CD4-positive, alpha-beta memory T cell (primary cell): Measurements from ENCODE around the gene SERP2. TPM values are rescaled to one million over a fixed set of nuclear protein-coding genes. Genes with fewer than 3 reads are reported as not detected.

Experiments used
- CTCF ChIA-PET: fragments of 350-600 bp; sonication (Branson Sonifier 250); formaldehyde crosslinking; loops from one replicate; lab custom pipeline; 2021; ENCODE audit warnings: inconsistent platforms; ENCODE audit not compliant: partially characterized antibody; lab: Charles Lee
- POLR2A ChIA-PET: fragments of 350-600 bp; sonication (Branson Sonifier 250); formaldehyde crosslinking; loops from one replicate; lab custom pipeline; 2021; ENCODE audit not compliant: partially characterized antibody; lab: Charles Lee
- DNase-seq, 5 donors: peaks; one replicate each; pipeline versions ENCODE4 v3.0.0 to v3.0.0-alpha.2; 2020 to 2022; ENCODE audit warnings: mixed read lengths in 1 of 5
- H3K27ac ChIP-seq: one replicate; pipeline ENCODE4 v1.7.0; 2013; ENCODE audit warnings: low read depth, low read length
- H3K27me3 ChIP-seq: 2 replicates; pipeline ENCODE4 v1.7.0; 2013; ENCODE audit warnings: mild to moderate bottlenecking, low read length, moderate library complexity; ENCODE audit not compliant: insufficient read depth
- H3K36me3 ChIP-seq: 2 replicates; pipeline ENCODE4 v1.7.0; 2013; ENCODE audit warnings: mild to moderate bottlenecking, low read length, moderate library complexity; ENCODE audit not compliant: insufficient read depth
- H3K4me1 ChIP-seq: 2 replicates; pipeline ENCODE4 v1.7.0; 2013; ENCODE audit warnings: mild to moderate bottlenecking, low read length, moderate library complexity; ENCODE audit not compliant: insufficient read depth
- H3K4me3 ChIP-seq, 2 donors: one replicate each; pipeline ENCODE4 v1.7.0; 2013; ENCODE audit warnings: low read length in 2 of 2, mild to moderate bottlenecking in 1 of 2
- H3K9me3 ChIP-seq, 2 donors: one replicate each; pipeline ENCODE4 v1.7.0; 2013; ENCODE audit warnings: low read length in 2 of 2, control low read depth in 1 of 2; ENCODE audit not compliant: control insufficient read depth in 1 of 2
- H3K27ac Mint-ChIP-seq, 7 donors: one replicate each; pipeline ENCODE4 v1.8.0; 2020 to 2021; ENCODE audit warnings: mixed read lengths in 7 of 7, mild to moderate bottlenecking in 6 of 7, inconsistent platforms in 3 of 7, moderate library complexity in 3 of 7
- H3K27me3 Mint-ChIP-seq, 2 donors: one replicate each; pipeline ENCODE4 v1.8.0; 2020 to 2021; ENCODE audit warnings: mixed read lengths in 2 of 2
- H3K36me3 Mint-ChIP-seq, 2 donors: one replicate each; pipeline ENCODE4 v1.8.0; 2020 to 2021; ENCODE audit warnings: mixed read lengths in 2 of 2, inconsistent platforms in 1 of 2, mild to moderate bottlenecking in 1 of 2
- H3K4me1 Mint-ChIP-seq, 4 donors: one replicate each; pipeline ENCODE4 v1.8.0; 2020 to 2021; ENCODE audit warnings: mixed read lengths in 4 of 4, mild to moderate bottlenecking in 1 of 4
- H3K4me3 Mint-ChIP-seq, 8 donors: one replicate each; pipeline ENCODE4 v1.8.0; 2020 to 2021; ENCODE audit warnings: mixed read lengths in 8 of 8, mild to moderate bottlenecking in 7 of 8, moderate library complexity in 6 of 8, inconsistent platforms in 3 of 8
- H3K9me3 Mint-ChIP-seq, 8 donors: one replicate each; pipeline ENCODE4 v1.8.0; 2020 to 2021; ENCODE audit warnings: mixed read lengths in 8 of 8, mild to moderate bottlenecking in 5 of 8, inconsistent platforms in 3 of 8, moderate library complexity in 1 of 8
- intact Hi-C: fragments of 100-400 bp; cut with micrococcal nuclease; formaldehyde crosslinking; loops from one replicate; pipeline ENCODE4 v1.15.1; 2023
- polyA plus RNA-seq, 2 donors: library from polyadenylated mRNA; unstranded; fragments of 300-500 nt; fragmentation: Illumina TruSeq; gene quantifications; one replicate each; pipeline ENCODE4 v1.2.3, GENCODE V29; 2021
- total RNA-seq, 2 experiments: library from RNA; stranded (reverse); gene quantifications; one replicate each; pipeline ENCODE4 v1.2.3, GENCODE V29; 2021

SERP2 gene
- total and polyA plus RNA-seq, 4 experiments from 2014 or later = not detected

DNA sequence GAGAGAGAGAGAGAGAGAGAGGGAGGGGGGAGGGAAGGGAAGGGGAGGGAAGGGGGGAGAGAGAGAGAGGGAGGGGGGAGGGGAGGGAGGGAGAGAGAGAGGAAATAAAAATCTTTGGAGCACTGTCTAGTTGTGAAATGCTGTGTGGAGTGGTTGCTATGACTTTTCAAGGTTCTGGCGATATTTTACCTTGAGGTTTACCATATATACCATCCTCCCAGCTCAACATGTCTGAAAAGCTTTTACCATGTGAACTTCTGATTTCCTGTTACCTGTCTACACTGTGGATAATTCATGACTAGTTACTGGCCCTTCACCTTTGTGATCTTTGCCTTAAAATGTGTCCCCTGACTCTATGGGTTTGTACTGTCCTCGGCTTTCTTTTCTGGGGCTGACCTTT is 38.2 kb downstream of the SERP2 start:
- ChIA-PET CTCF (interaction anchor here (0.6 kb wide), 1 partner anchor 135 kb away, joined by 3 read pairs; no protein-coding TSS in a partner anchor), POLR2A (no interaction called here)
- Histone ChIP-seq H3K27me3 (no peaks in the 10 kb centered on the region), H3K9me3 (no peaks in the 10 kb centered on the region), H3K4me3 (no peak overlapping the region), H3K4me1 (no peaks in the 10 kb centered on the region), H3K27ac (no peak overlapping the region), H3K36me3 (no peaks in the 10 kb centered on the region)
- Mint-ChIP-seq H3K4me3 (no peak overlapping the region), H3K27me3 (peaks cover 6% of the 10 kb centered on the region in 2 donors), H3K27ac (no peak overlapping the region), H3K36me3 (no peaks in the 10 kb centered on the region), H3K9me3 (no peaks in the 10 kb centered on the region), H3K4me1 (peaks cover 0 to 1% (median 0%) of the 10 kb centered on the region in 4 donors)
- intact Hi-C loops = no loop called here
- no peak for DNase-seq

DNA sequence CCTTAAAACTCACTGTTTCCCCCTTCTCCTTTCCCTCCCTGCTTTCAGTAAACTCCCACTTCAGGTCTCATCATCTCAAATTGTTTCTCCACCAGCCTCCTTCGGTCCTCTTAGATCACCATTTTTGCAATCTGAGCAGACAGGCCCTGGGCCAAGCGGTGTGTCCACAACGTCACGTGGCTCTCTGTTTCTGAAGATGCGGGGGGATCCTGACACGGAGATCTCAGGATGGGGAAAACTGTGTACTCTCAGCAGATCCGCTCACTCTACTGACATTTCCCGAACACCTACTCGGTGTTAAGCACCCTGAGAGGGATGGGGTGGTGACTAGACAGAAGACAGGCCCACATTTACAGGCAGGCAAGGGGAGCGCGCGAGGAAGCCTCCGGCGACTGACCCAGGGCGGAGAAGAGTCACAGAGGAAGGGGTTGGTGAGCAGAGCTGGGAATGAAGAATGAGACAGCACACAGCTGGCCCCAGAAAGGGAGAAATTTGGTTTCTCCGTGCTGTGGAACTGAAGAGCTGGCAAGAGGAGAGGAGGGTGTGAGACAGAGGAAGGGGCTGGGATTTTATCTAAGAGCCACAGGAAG is 38.8 kb downstream of the SERP2 start:
- Histone ChIP-seq H3K4me1 (no peaks in the 10 kb centered on the region), H3K27ac (no peak overlapping the region), H3K27me3 (no peaks in the 10 kb centered on the region), H3K9me3 (no peaks in the 10 kb centered on the region), H3K36me3 (no peaks in the 10 kb centered on the region), H3K4me3 (no peak overlapping the region)
- peaks cover 0 to 1% (median 0%) of the 10 kb centered on the region in 4 donors for H3K4me1 Mint-ChIP-seq
- DNase-seq = no peak
- ChIA-PET CTCF (no interaction called here), POLR2A (no interaction called here)
- H3K27me3 Mint-ChIP-seq = peaks cover 4 to 6% of the 10 kb centered on the region in 2 donors
- peak overlapping the region in 1 of 8 donors; percentile 48 for H3K4me3 Mint-ChIP-seq
- no peaks in the 10 kb centered on the region for H3K36me3 Mint-ChIP-seq
- H3K9me3 Mint-ChIP-seq = no peaks in the 10 kb centered on the region
- H3K27ac Mint-ChIP-seq = no peak overlapping the region
- intact Hi-C loops = no loop called here

DNA sequence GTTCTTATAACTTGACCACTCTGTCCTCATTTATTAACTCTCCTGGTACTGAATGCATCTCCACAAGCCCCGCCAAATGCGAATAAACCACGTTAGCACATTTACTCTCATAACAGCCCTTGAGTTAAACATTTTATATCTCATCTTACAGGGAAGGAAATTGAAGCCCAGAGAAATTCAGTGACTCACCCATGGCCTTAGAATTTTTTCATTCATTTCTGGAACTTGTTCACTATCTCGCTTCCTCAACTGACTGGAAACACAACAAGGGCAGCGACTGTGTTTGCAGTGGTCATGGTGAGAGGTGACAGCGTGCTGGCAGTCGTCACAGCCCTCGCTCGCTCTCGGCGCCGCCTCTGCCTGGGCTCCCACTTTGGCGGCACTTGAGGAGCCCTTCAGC is 39.5 kb downstream of the SERP2 start:
- peaks cover 0 to 1% (median 0%) of the 10 kb centered on the region in 4 donors for H3K4me1 Mint-ChIP-seq
- H3K36me3 Mint-ChIP-seq = no peaks in the 10 kb centered on the region
- no peak overlapping the region for H3K27ac Mint-ChIP-seq
- no peak for DNase-seq
- no peaks in the 10 kb centered on the region for H3K27me3 ChIP-seq
- peaks cover 4 to 6% of the 10 kb centered on the region in 2 donors for H3K27me3 Mint-ChIP-seq
- H3K36me3 ChIP-seq = no peaks in the 10 kb centered on the region
- no peaks in the 10 kb centered on the region for H3K9me3 Mint-ChIP-seq
- ChIA-PET CTCF (no interaction called here), POLR2A (no interaction called here)
- H3K4me3 ChIP-seq = no peak overlapping the region
- no peak overlapping the region for H3K4me3 Mint-ChIP-seq
- no peak overlapping the region for H3K27ac ChIP-seq
- H3K4me1 ChIP-seq = no peaks in the 10 kb centered on the region
- no peaks in the 10 kb centered on the region for H3K9me3 ChIP-seq
- intact Hi-C loops = no loop called here

DNA sequence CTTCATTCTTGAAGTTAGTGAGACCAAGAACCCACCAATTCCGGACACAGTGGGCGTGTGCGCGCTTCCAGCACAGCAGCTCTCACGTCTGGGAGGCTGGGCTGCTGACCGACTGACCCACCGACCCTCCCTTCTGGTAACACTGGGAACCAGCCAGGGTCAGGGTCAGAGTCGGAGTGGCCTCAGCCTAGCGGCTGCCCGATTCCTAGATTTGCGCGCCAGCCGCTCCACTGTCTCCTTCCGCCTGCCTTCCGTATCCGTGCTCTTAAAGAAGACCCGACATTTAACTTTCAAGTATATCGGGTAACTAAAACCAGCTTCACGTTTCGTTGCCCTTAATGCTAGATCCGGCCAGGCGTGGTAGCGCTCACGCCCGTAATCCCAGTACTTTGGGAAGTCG is 41.1 kb downstream of the SERP2 start:
- intact Hi-C loops = no loop called here
- H3K9me3 Mint-ChIP-seq = no peaks in the 10 kb centered on the region
- no peaks in the 10 kb centered on the region for H3K4me1 ChIP-seq
- H3K36me3 ChIP-seq = no peaks in the 10 kb centered on the region
- H3K4me3 ChIP-seq = no peak overlapping the region
- H3K27me3 Mint-ChIP-seq = peaks cover 1 to 6% of the 10 kb centered on the region in 2 donors
- peak overlapping the region in 1 of 8 donors; percentile 24 for H3K4me3 Mint-ChIP-seq
- ChIA-PET POLR2A (no interaction called here), CTCF (interaction anchor here (0.6 kb wide), 1 partner anchor 369 kb away, joined by 3 read pairs; no protein-coding TSS in a partner anchor)
- no peaks in the 10 kb centered on the region for H3K27me3 ChIP-seq
- no peak for DNase-seq
- peaks cover 0 to 1% (median 0%) of the 10 kb centered on the region in 4 donors for H3K4me1 Mint-ChIP-seq
- H3K27ac Mint-ChIP-seq = no peak overlapping the region
- no peaks in the 10 kb centered on the region for H3K9me3 ChIP-seq
- H3K36me3 Mint-ChIP-seq = no peaks in the 10 kb centered on the region
- no peak overlapping the region for H3K27ac ChIP-seq

DNA sequence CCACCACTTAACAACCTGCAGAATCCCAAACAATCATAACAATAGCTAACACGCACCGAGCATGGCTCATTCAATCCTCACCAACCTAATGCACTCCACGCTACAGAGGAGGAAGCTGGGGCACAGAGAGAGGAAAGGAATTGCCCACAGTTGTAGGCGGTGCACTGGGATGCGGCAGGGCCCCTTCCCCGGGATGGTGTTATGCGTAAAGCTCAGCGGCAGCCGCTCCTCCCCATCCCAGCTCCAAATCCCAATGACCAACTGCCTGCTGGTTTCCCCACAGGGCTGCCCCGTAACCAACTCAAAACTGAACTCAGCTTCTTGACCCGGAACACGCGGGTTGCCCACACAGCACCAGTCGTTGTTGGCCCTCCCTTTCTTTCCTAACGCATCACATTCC is 42.2 kb downstream of the SERP2 start:
- ChIA-PET CTCF (no interaction called here), POLR2A (no interaction called here)
- intact Hi-C loops = no loop called here
- Histone ChIP-seq H3K4me1 (no peaks in the 10 kb centered on the region), H3K9me3 (no peaks in the 10 kb centered on the region), H3K36me3 (no peaks in the 10 kb centered on the region), H3K4me3 (no peak overlapping the region), H3K27ac (no peak overlapping the region), H3K27me3 (no peaks in the 10 kb centered on the region)
- Mint-ChIP-seq H3K36me3 (no peaks in the 10 kb centered on the region), H3K27ac (no peak overlapping the region), H3K27me3 (peaks cover under 1 to 2% of the 10 kb centered on the region in 2 donors), H3K4me1 (peaks cover 0 to 1% (median 0%) of the 10 kb centered on the region in 4 donors), H3K4me3 (no peak overlapping the region), H3K9me3 (no peaks in the 10 kb centered on the region)
- DNase-seq = no peak

DNA sequence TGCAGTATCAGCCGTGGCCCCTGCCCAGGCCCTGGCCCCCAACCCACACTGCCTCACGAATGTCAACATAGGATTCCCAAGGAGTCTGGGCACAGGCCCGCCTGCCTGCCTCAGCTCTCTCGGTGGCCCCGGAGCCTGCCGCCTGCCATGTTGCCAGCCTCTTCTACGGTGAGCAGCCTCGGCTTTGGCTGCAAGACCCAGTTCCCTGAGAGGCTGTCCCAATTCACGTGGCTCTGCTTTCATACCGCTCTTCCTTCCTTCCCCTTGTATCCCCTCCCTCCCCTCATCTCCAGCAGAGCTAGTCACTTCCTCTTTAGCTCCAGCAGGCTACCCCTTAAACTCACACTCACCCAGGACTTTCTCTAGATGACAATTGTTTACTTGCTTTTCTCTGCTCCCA is 42.7 kb downstream of the SERP2 start:
- Mint-ChIP-seq H3K27me3 (peaks cover 1 to 2% of the 10 kb centered on the region in 2 donors), H3K4me1 (peaks cover 0 to 1% (median 0%) of the 10 kb centered on the region in 4 donors), H3K9me3 (no peaks in the 10 kb centered on the region), H3K4me3 (no peak overlapping the region), H3K36me3 (no peaks in the 10 kb centered on the region), H3K27ac (no peak overlapping the region)
- ChIA-PET CTCF (no interaction called here), POLR2A (no interaction called here)
- H3K4me3 ChIP-seq = no peak overlapping the region
- DNase-seq = no peak
- no peaks in the 10 kb centered on the region for H3K9me3 ChIP-seq
- H3K27me3 ChIP-seq = no peaks in the 10 kb centered on the region
- H3K27ac ChIP-seq = no peak overlapping the region
- H3K4me1 ChIP-seq = no peaks in the 10 kb centered on the region
- no peaks in the 10 kb centered on the region for H3K36me3 ChIP-seq
- intact Hi-C loops = no loop called here

DNA sequence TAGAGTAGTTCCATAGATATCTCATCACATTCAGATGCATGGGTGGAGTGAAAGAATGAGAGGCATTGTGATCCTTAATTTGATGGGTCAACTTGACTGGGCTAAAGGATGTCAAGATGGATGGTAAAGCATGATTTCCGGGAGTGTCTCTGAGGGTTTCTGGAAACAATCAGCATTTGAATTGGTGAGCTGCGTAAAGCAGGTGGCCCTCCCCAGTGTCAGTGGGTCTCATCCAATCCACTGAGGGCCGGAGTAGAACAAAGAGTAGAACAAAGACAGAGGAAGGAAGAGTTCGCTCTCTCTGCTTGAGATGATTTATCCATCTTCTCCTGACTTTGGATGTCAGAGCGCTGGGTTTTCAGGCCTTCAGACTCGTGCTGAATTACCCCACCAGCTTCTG is 43.1 kb downstream of the SERP2 start:
- ChIA-PET CTCF (no interaction called here), POLR2A (no interaction called here)

More for the DNA sequence above, 43.1 kb downstream of the SERP2 start:
- Mint-ChIP-seq H3K9me3 (no peaks in the 10 kb centered on the region), H3K4me1 (peaks cover 0 to 1% (median 0%) of the 10 kb centered on the region in 4 donors), H3K4me3 (no peak overlapping the region), H3K36me3 (no peaks in the 10 kb centered on the region), H3K27me3 (peaks cover 3% of the 10 kb centered on the region in 2 donors), H3K27ac (no peak overlapping the region)
- no peaks in the 10 kb centered on the region for H3K27me3 ChIP-seq
- H3K4me1 ChIP-seq = no peaks in the 10 kb centered on the region
- intact Hi-C loops = no loop called here
- H3K27ac ChIP-seq = no peak overlapping the region
- H3K36me3 ChIP-seq = no peaks in the 10 kb centered on the region
- no peak overlapping the region for H3K4me3 ChIP-seq
- DNase-seq = no peak
- no peaks in the 10 kb centered on the region for H3K9me3 ChIP-seq
